ENCODE data around the gene COPS3. TPM values are rescaled to one million over a fixed set of nuclear protein-coding genes. Genes with fewer than 3 reads are reported as not detected.

The COPS3 gene
- total and polyA plus RNA-seq, 2 of the 8 experiments (the other 6 are each of a cell fraction or from before 2014, with no cell fraction given) = 82.9 to 110 TPM

DNA sequence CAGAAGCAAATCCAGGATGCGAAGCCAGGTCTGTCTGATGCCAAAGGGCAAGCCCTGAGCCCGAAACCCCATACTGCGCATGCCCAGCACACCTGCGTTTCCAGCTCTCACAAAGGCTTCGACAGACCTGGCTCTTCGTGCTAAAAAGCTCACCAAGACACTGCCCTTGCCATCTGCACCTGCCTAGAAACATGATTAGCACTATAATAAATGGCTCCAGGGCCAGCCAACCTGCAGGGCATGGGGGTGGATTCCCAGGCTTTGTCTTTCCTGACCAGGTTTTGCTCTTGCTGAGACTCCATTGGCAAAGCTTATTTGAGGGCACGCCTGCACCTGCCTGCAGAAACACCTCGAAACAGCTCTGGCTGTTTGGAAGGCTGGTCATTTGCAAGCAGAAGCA, 60.5 kb downstream of the COPS3 start:
- Histone ChIP-seq H3K36me3 (ENCODE audit: control insufficient read depth in 2 of 4, insufficient read depth in 4 of 4, low read length in 3 of 4) (peaks cover 17 to 89% (median 62%) of the 10 kb centered on the region in 4 experiments; a peak in 7 of 8 replicates), H2BK120ac (replicated peaks; ENCODE audit: low read depth, low read length) (no peak overlapping the region), H3K4me2 (ENCODE audit: insufficient read depth in 1 of 2, low read depth in 2 of 2, low read length in 2 of 2) (no peak overlapping the region), H2AFZ (ENCODE audit: low read length) (no peak overlapping the region), H3K18ac (ENCODE audit: extremely low read depth, low read length) (no peak overlapping the region), H3K4me3 (ENCODE audit: extremely low read depth in 1 of 4, insufficient read depth in 2 of 4, low read depth in 3 of 4, low read length in 4 of 4) (no peak overlapping the region), H2BK15ac (ENCODE audit: low read length) (no peak overlapping the region), H3K56ac (replicated peaks; ENCODE audit: insufficient read length, low read depth, low read length) (no peak overlapping the region), H2BK12ac (ENCODE audit: low read depth, low read length) (no peak overlapping the region), H3K27ac (ENCODE audit: low read depth, low read length) (peak overlapping the region; percentile 38; the same call in 1 of the 2 replicates), H2AK5ac (ENCODE audit: low read depth, low read length) (no peak overlapping the region), H3K23ac (ENCODE audit: insufficient read length) (no peak overlapping the region), H4K20me1 (replicated peaks in 1 of 2; ENCODE audit: control insufficient read depth in 1 of 2, insufficient read depth in 2 of 2, low read length in 2 of 2) (peaks cover 6 to 9% of the 10 kb centered on the region in 2 experiments), H3K4me1 (replicated peaks in 1 of 4; ENCODE audit: control insufficient read depth in 3 of 4, insufficient read depth in 4 of 4, low read length in 3 of 4) (no peaks in the 10 kb centered on the region; a peak in 1 of 7 replicates), H3K79me2 (ENCODE audit: control insufficient read depth in 1 of 2, insufficient read depth in 2 of 2, low read length in 2 of 2) (no peaks in the 10 kb centered on the region; a peak in 1 of 4 replicates), H2BK20ac (ENCODE audit: low read length) (no peak overlapping the region), H2BK5ac (ENCODE audit: low read depth, low read length) (no peak overlapping the region), H4K8ac (ENCODE audit: extremely low read depth, insufficient read depth, low read length) (no peak overlapping the region), H4K91ac (replicated peaks; ENCODE audit: insufficient read length, low read length) (no peak overlapping the region), H3K27me3 (replicated peaks in 1 of 4; ENCODE audit: control insufficient read depth in 3 of 4, extremely low read depth in 1 of 4, insufficient read depth in 3 of 4, low read length in 3 of 4) (no peaks in the 10 kb centered on the region; a peak in 1 of 7 replicates), H3K9ac (replicated peaks in 1 of 4; ENCODE audit: extremely low read depth in 1 of 4, low read depth in 3 of 4, low read length in 3 of 4) (no peak overlapping the region), H3K4ac (replicated peaks; ENCODE audit: insufficient read length, low read depth, low read length) (no peak overlapping the region), H3K23me2 (ENCODE audit: low read depth, low read length) (no peaks in the 10 kb centered on the region), H3K79me1 (ENCODE audit: low read depth, low read length) (no peaks in the 10 kb centered on the region; the same call in 1 of the 2 replicates), H4K5ac (ENCODE audit: insufficient read length, low read depth, low read length) (no peak overlapping the region), H3K9me3 (ENCODE audit: insufficient read depth in 2 of 2, low read depth in 1 of 2, low read length in 1 of 2) (no peaks in the 10 kb centered on the region), H3K14ac (ENCODE audit: insufficient read length) (no peak overlapping the region)
- FAIRE-seq (no peak), DNase-seq (ENCODE audit: low read depth in 1 of 2, low spot score in 2 of 2) (no peak)
- ChIA-PET POLR2A (ENCODE audit: partially characterized antibody) (interaction anchor here (1.2 to 3.1 kb wide), 2 partner anchors 11 to 60 kb away, joined by 3 to 12 read pairs; no protein-coding TSS in a partner anchor), CTCF (ENCODE audit: partially characterized antibody) (interaction anchor here (0.8 to 1.5 kb wide), 4 partner anchors 9 to 79 kb away, joined by 3 to 5 read pairs (median 4); no protein-coding TSS in a partner anchor)
- WGBS, 2 experiments (ENCODE audit: extremely low coverage in 1 of 2, insufficient coverage in 1 of 2, insufficient read length in 1 of 2, insufficient replicate concordance in 2 of 2, low coverage in 1 of 2, low lambda C conversion rate in 2 of 2, missing lambda C conversion rate in 1 of 2) = 82% methylated on average over 8 of the region's 8 CpGs; no CpG with 5 or more reads in 1 of the 2 experiments
- TF ChIP-seq CHD1 (IDR thresholded peaks at IDR 0.05; ENCODE audit: low read depth, low read length) (no peak), SP1 (IDR thresholded peaks at IDR 0.05; ENCODE audit: low read depth, low read length) (no peak), EGR1 (IDR thresholded peaks at IDR 0.05; ENCODE audit: borderline replicate concordance, low read depth, low read length) (no peak), SP2 (IDR thresholded peaks at IDR 0.05; ENCODE audit: low read length) (no peak), NRF1 (IDR thresholded peaks at IDR 0.05; ENCODE audit: low read depth, low read length) (no peak), RFX5 (IDR thresholded peaks at IDR 0.05; ENCODE audit: borderline replicate concordance, low read depth, low read length) (no peak), KDM1A (IDR thresholded peaks at IDR 0.05; ENCODE audit: borderline replicate concordance, low read length) (no peak), SIRT6 (IDR thresholded peaks at IDR 0.05; ENCODE audit: low read length) (no peak)
- TF ChIP-seq, protein P1, sequence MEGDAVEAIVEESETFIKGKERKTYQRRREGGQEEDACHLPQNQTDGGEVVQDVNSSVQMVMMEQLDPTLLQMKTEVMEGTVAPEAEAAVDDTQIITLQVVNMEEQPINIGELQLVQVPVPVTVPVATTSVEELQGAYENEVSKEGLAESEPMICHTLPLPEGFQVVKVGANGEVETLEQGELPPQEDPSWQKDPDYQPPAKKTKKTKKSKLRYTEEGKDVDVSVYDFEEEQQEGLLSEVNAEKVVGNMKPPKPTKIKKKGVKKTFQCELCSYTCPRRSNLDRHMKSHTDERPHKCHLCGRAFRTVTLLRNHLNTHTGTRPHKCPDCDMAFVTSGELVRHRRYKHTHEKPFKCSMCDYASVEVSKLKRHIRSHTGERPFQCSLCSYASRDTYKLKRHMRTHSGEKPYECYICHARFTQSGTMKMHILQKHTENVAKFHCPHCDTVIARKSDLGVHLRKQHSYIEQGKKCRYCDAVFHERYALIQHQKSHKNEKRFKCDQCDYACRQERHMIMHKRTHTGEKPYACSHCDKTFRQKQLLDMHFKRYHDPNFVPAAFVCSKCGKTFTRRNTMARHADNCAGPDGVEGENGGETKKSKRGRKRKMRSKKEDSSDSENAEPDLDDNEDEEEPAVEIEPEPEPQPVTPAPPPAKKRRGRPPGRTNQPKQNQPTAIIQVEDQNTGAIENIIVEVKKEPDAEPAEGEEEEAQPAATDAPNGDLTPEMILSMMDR (IDR thresholded peaks at IDR 0.05; ENCODE audit: control extremely low read depth in 1 of 3, insufficient read depth in 1 of 3, low read depth in 1 of 3, low read length in 3 of 3) = no peak
- TF ChIP-seq, protein P2, sequence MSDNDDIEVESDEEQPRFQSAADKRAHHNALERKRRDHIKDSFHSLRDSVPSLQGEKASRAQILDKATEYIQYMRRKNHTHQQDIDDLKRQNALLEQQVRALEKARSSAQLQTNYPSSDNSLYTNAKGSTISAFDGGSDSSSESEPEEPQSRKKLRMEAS (IDR thresholded peaks at IDR 0.05) = no peak
- TF ChIP-seq, protein P3, sequence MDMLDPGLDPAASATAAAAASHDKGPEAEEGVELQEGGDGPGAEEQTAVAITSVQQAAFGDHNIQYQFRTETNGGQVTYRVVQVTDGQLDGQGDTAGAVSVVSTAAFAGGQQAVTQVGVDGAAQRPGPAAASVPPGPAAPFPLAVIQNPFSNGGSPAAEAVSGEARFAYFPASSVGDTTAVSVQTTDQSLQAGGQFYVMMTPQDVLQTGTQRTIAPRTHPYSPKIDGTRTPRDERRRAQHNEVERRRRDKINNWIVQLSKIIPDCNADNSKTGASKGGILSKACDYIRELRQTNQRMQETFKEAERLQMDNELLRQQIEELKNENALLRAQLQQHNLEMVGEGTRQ (IDR thresholded peaks at IDR 0.05; ENCODE audit: low read length) = no peak
